ENCODE measurements around the gene MMP21. TPM values are rescaled to one million over a fixed set of nuclear protein-coding genes. Genes with fewer than 3 reads are reported as not detected.

Gene MMP21
- total RNA-seq, 1 experiment from 2014 or later: 0.24 TPM

- no peak for DNase-seq
- no TSS peak for BruUV-seq (replicated peaks)
- Mint-ChIP-seq H3K4me3 (ENCODE audit: low read depth, unreplicated experiment) (no peak overlapping the region), H3K27ac (ENCODE audit: unreplicated experiment) (no peak overlapping the region), H3K36me3 (ENCODE audit: insufficient read depth, unreplicated experiment) (peaks cover 5% of the 10 kb centered on the region), H3K27me3 (ENCODE audit: unreplicated experiment) (no peaks in the 10 kb centered on the region), H3K9me3 (ENCODE audit: low read depth, unreplicated experiment) (peaks cover 2% of the 10 kb centered on the region), H3K4me1 (ENCODE audit: low read depth, unreplicated experiment) (no peaks in the 10 kb centered on the region)
- CTCF ChIA-PET: no interaction called here
- intact Hi-C loops (cut with micrococcal nuclease; ENCODE audit: unreplicated experiment): no loop called here
- no peak for TF ChIP-seq CTCF (IDR thresholded peaks at IDR 0.05; ENCODE audit: unreplicated experiment)
Measured at GRCh38 chr10:125812128-125812750, 36.6 kb upstream of the MMP21 start.

DNA sequence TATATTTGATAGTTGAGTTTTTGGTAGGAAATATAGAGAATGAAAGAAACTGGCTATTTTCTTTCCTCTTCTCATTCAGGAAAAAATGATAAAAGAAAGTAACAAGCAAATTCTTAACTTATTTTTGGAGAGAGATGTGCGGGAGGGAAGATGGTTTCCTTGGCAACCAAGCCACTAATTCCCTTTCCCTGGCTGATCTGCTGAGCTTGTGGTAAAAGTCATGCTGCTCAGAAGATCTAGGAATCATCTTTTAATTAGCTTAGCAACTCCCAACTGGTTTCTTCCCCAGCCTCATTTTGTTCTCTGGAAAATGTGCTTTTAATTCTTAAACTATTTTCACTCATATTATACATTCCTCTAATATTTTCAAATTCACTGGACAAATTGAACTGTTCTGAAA lies 35.6 kb upstream of the MMP21 start:
- no peak for DNase-seq
- no TSS peak for BruUV-seq (replicated peaks)
- H3K9me3 Mint-ChIP-seq (ENCODE audit: low read depth, unreplicated experiment): peaks cover 2% of the 10 kb centered on the region
- CTCF ChIA-PET: no interaction called here
- no peak overlapping the region for H3K4me3 Mint-ChIP-seq (ENCODE audit: low read depth, unreplicated experiment)
- no peaks in the 10 kb centered on the region for H3K27me3 Mint-ChIP-seq (ENCODE audit: unreplicated experiment)
- H3K4me1 Mint-ChIP-seq (ENCODE audit: low read depth, unreplicated experiment): no peaks in the 10 kb centered on the region
- no peak for TF ChIP-seq CTCF (IDR thresholded peaks at IDR 0.05; ENCODE audit: unreplicated experiment)
- intact Hi-C loops (cut with micrococcal nuclease; ENCODE audit: unreplicated experiment): no loop called here
- H3K27ac Mint-ChIP-seq (ENCODE audit: unreplicated experiment): no peak overlapping the region
- peaks cover 5% of the 10 kb centered on the region for H3K36me3 Mint-ChIP-seq (ENCODE audit: insufficient read depth, unreplicated experiment)

GRCh38 chr10:125808047-125808446 lies 32.4 kb upstream of the MMP21 start:
- Mint-ChIP-seq H3K9me3 (ENCODE audit: low read depth, unreplicated experiment) (peaks cover 2% of the 10 kb centered on the region), H3K27ac (ENCODE audit: unreplicated experiment) (no peak overlapping the region), H3K4me3 (ENCODE audit: low read depth, unreplicated experiment) (no peak overlapping the region), H3K4me1 (ENCODE audit: low read depth, unreplicated experiment) (no peaks in the 10 kb centered on the region), H3K36me3 (ENCODE audit: insufficient read depth, unreplicated experiment) (peaks cover 8% of the 10 kb centered on the region), H3K27me3 (ENCODE audit: unreplicated experiment) (no peaks in the 10 kb centered on the region)
- intact Hi-C loops (cut with micrococcal nuclease; ENCODE audit: unreplicated experiment): no loop called here
- no TSS peak for BruUV-seq (replicated peaks)
- no peak for TF ChIP-seq CTCF (IDR thresholded peaks at IDR 0.05; ENCODE audit: unreplicated experiment)
- CTCF ChIA-PET: no interaction called here
- no peak for DNase-seq

DNA sequence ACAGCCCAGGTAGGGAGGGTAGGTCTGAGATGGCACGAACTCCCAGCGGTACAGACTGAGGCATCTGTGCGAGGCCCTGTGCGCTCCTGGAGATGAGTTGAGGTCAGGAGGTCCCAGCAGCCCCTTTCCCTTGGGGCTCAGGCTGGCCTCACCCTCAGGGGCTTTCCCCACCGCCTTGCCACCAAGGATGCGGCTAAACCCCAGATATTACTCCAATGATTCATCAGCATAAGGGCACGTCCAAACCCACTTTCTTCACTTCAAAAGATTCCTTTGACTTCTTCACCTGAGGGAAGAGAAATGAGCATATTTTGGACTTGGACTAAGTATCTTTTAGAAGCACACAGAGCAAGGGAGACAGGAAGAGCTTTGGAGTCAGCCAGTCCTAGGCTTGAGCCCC lies 27.1 kb upstream of the MMP21 start:
- DNase-seq: no peak
- H3K4me1 Mint-ChIP-seq (ENCODE audit: low read depth, unreplicated experiment): no peaks in the 10 kb centered on the region
- H3K27me3 Mint-ChIP-seq (ENCODE audit: unreplicated experiment): no peaks in the 10 kb centered on the region
- H3K9me3 Mint-ChIP-seq (ENCODE audit: low read depth, unreplicated experiment): no peaks in the 10 kb centered on the region
- H3K4me3 Mint-ChIP-seq (ENCODE audit: low read depth, unreplicated experiment): no peak overlapping the region
- intact Hi-C loops (cut with micrococcal nuclease; ENCODE audit: unreplicated experiment): no loop called here
- BruUV-seq (replicated peaks): no TSS peak
- no peak overlapping the region for H3K27ac Mint-ChIP-seq (ENCODE audit: unreplicated experiment)
- CTCF ChIA-PET: interaction anchor here (0.6 kb wide), 1 partner anchor 65 kb away, joined by 5 read pairs; no protein-coding TSS in a partner anchor
- H3K36me3 Mint-ChIP-seq (ENCODE audit: insufficient read depth, unreplicated experiment): peaks cover 9% of the 10 kb centered on the region
- no peak for TF ChIP-seq CTCF (IDR thresholded peaks at IDR 0.05; ENCODE audit: unreplicated experiment)
